Right kidney (tissue), 1 donor: ENCODE data around the gene IL1RN.

ENCODE experiments used
- DNase-seq: peaks from one replicate; pipeline ENCODE4 v3.0.0-alpha.2; 2016

The IL1RN gene

DNA sequence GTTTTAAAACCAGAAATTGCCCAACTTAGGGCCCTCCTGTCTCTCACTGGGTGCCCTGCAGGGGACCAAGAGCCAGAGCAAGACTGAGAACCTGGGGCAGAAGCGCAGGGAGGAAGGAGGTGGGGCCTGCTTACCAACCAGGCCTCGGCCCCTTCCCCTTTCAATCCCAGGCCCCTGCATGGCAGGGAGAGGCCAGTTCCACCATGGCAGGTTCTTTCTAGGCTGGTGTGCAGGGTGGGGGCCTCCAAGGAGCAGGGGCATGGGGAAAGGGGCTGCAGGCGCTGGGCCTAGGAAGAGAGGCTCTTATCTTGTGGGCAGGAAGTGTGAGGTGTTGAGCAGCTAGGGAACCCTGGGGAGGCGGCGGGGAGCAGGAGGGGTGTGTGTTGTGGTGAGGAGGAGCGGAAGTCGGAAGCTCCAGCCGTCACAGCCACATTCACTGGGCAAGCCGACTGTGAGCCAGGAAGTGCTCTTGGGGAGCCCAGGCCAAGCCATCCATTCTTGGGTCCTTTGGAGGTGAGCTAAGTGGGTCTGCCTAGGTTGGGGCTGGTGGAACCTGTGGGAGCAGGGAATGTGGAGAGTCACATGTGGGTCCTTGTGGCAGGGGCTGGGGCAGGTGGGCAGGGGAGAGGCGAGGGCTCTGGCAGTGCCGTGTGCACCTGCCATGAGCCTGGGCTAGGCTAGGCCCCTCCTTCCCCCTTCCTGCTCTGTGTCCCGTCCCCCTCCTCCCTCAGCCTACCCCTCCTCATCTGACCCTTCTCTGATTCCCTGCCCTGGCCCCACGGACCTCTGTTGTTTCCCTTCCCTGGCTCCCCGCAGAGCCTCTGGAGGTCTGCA lies 46.4 kb downstream of the IL1RN start, which contains the start of gene PSD4:
Gene PSD4 (plus strand): TSS at position 430 of the 834 bp plus-strand sequence. CDS start 8,486 bp downstream, outside the sequence.
- DNase-seq: no peak

DNA sequence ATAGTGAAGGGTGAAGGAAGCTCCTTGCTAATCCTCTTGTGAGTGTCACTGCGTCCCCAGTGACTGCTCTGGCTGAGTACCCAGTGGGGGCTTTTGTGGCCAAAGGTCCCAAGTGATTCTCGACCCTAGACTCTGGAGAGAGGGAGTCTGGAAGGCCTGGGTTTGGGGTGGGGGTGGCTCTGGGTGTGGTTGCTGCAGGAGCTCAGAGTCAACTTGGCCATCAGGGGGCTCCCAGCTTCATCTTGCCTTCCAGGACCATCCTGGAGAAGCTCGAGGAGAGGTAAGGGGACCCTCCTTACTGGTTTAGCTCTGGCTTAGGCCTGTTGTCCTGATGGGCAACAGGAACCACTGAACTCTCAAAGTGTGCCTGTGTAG lies 47.0 kb downstream of the IL1RN start:
- DNase-seq: no peak

DNA sequence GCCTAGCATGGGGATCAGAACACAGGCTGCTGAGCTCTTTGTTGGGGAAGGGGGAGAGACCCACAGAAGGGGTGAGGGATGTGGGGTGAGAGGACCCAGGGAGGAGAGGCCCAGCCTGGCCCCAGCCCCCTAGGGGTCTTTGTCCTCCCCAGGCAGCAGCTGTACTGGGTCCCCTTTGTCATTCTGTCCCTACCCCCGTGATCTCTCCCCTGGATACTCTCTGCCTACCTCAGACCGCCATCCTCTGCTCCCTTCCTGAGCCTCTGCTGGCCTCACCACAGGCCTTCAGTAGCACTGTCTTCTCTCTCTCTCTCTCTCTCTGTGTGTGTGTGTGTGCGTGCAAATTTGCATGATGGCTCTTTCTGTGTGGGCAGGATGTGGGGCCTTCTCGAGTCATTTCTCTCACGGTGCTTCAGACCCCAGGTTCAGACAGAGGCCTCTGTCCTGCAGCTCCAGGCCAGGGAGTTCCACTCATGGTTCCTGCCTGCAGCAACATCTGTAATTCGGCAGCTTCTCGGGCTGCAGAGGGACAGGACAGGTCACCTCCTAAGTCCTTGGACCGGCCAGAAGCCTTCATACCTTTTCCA lies 47.7 kb downstream of the IL1RN start:
- no peak for DNase-seq

DNA sequence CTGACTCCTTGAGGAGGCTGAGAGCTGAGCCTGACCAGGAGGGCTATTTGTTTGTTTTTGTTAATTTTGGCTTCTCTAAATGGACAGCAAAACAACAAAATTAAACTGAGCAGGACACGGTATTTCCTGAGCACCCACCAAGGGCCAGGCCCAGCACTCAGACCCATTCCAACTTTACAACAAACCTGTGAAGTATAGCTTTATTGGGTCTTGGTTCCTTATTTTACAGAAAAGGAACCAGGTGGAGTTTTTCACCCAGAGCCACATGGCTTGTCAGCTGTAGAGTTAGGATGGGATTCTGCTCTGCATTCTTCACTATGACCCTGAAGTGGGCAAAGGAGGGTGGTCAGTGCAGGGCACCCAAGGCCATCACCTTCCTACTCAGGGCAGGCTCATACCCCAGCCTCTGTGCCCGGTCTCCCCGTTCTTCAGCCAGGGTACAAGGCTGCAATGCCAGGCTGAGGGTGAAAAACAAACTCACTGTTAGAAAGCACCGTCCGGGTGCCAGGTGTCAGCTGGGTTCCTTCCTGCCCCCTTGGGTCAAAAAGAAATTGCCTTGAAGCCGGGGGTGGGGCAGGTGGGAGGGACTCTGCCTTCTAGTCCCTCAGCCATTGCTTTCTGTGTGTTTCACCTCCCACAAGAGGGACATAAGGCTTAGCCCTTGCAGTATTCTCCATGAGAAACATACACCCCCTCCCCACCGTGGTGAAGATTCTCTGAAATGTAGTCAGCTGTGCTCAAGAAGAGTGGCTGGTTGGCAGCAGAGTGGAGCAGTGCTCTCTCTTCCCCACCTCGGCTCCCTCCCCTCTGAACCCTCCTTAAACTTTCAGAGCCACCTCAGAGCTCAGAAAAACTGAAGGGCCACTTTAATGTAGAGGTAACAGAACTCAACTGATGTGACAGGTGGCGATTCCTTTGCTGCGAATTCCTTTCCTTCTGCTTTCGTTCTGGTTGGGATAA lies 48.6 kb downstream of the IL1RN start:
- no peak for DNase-seq

DNA sequence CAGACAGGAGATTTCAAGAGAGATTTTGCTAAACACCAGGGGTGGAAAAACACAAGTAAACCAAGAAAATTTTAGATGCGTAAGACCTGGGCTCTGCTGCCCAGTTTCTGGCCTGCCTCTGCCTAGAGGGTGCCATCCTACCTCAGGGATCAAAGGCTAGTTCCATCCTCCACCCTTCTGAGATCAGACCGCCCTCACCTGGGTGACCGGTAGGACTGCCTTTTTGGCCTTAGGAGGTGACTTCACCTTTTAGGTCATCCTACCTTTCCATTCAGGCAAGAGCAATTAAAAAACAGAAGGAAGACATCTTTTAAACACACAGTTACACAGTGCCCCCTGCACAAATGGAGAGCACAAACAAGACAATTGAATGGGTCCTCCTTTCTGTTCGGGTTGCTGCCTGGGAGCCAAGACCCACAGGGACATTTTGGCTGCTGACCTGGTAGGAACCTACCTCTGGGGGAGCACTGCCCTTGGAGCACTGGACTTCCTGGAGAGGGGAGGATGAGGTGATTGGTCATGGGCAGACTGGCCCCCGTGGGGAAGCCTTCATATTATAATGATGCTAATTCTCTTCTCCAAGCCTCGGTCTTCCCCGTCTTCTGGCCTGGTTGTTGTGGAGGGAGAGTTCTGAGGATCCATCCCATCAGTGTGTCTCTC lies 49.4 kb downstream of the IL1RN start:
- DNase-seq: no peak

DNA sequence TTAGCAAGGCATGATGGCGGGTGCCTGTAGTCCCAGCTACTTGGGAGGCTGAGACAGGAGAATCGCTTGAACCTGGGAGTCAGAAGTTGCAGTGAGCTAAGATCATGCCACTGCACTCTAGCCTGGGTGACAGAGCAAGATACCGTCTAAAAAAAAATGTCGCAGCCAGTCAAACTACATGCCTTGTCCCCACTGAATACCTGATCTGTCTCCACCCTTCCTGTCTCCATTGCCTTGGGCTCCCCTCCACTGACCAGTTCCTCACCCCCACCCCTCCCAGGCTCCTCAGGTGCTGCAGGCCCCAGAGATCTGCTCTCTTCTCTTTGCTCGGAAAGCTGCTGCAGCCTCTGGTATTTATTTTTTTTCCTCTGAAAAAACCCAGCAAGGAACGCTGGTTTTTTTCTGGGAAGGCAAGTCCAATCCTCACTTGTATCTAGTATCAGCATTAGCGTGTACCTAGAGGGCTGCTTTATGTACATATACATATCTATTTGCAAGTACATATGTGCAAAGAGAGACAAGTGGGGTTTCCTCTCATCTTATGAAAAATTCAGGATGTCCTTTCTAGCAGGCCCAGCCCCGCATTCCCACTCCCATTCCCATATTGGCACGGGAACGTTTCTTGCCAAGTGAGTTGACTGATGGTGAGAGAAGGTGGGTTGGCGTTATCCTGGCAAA lies 50.8 kb downstream of the IL1RN start:
- DNase-seq: no peak

DNA sequence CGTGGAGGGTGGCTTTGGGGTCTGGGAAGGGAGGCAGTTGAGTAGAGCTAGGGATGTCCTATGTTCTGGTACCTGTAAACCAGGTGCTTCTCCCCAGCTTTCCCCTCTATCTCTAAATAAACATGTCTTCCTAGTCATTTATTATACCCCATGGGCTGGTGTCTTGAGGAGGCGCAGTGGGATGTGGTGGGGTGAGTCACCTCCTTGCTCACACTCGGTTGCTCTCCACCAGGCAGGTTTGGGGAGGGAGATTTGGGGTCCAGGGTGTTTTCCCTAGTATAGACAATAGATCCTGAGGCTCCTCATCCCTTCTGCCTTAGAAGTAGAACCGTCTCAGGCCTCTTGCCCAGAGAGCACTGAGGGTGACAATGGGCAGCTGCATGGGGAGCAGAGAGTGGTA lies 51.5 kb downstream of the IL1RN start:
- no peak for DNase-seq

DNA sequence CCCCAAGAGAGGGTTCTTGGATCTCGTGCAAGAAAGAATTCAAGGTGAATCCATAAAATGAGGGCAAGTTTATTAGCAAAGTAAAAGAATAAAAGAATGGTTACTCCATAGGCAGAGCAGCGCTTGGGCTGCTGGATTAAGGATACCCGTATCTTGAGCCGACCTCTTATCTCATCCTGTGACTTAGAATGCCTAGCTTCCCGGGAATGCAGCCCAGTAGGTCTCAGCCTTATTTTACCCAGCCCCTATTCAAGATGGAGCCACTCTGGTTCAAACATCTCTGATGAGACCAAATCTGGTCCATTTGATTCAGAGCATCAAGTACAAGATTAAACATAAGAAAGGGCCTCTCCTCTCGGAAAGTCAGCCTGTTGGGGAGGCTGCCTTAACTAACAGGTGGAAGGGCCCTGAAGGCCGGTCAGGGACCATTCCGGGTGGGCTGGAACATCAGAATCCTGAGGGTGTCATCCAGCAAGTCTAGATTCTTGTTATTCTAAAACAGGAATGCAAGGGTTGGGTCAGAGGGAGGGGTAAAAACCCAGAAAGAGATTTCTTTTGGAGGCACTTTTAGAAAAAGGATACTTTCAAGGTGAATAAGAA lies 52.1 kb downstream of the IL1RN start:
- no peak for DNase-seq

DNA sequence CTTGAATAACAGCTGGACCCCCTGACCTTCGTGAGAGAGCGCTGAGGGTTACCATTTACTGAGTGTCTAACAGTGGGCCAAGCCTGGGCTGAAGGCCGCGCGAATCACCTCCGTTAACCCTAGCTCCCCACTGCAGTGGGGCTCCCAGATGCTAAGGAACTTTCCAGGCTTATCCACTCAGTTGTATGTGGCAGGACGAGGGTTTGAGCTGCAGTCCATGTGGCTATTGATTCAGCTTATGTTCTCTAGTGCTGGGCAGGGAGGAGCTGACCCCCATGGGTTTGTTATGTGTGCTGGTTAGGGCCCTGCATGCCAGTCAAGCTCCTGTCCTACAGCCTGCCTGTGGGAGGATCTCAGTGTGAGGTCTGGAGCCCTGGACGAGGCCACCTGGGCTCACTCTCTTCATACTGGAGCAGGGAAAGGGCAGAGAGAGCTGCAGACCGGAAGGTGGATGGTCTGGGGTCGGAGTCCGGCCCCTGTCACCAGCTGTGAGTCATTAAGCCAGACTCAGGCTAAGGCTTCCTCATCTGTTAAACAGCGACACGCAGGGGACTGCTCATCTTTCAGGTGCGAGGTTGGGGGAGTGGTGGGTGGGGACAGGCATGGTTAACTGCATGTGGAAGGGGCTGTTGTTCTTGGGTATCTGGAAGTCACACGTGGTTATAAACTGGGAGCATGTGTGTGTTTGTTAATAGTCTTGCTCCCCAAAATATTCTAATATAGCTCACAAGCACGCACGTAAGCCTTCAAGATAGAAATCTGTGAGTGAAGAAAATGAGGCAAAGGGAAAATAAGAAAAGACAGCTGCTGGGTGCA lies 52.9 kb downstream of the IL1RN start:
- DNase-seq: no peak

DNA sequence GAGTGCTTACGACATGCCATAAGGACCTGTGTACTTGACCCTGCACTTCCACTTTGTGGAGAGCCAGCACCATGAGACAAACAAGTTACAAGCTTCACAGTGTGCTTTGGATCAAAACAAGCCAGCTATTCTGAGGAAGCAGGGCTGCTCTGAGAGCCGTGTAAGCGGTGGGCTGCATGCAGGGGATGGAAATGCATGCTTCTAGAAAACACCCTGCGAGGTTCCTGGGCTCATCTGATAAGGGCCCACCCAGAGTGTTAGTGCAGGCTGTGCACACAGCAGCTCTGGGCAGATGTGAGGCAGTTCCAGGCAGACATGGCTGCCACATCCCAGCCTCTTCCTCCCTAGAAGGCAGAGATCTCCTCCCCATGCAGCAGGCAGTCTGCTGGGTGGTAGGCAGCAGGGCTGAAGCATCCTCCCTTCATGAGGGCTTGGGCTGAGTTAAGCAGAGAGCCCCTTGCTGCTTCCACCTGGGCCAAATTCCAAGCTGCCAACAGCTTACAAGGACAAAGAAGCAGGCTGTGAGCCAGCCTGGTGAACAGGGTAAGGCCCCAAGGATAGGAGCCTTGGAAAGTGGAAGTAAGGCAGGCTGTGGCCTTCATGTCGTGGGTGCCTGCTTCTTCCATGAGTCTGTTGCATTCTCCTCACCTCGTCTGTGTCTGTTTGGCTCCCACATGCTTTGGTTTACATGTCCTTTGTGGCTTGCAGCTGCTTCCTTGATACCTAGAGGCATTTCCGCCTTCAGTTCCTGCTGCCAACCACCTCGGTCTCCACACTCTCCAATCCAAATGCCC lies 54.1 kb downstream of the IL1RN start:
- DNase-seq: no peak

DNA sequence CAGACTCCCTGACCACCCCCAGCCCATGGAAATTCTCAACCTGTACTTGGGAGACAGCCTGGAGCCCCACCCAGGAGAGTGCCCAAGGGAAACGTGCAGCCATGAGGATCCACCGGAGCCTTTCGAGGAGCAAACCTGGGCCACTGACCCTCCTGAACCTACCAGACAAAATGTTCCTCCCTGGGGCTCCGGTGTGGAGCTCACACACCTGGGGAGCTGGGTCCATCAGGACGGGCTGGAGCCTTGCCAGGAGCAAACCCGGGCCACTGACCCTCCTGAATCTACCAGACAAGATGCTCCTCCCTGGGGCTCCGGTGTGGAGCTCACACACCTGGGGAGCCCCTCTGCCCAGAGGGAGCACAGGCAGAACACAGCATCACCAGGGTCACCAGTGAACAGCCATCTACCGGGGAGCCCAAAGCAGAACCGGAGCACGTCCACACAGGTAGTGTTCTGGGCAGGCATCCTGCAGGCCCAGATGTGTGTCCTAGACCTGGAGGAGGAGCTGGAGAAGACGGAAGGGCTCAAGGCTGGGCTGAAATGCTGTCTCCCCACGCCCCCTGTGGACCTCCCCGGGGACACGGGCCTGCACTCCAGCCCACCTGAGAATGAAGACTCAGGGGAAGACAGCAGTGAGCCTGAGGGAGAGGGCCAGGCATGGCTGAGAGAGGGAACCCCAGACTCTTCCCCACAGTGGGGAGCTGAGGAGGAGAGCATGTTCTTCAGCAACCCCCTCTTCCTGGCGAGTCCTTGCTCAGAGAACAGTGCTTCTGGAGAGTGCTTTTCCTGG lies 55.3 kb downstream of the IL1RN start:
- DNase-seq: no peak

DNA sequence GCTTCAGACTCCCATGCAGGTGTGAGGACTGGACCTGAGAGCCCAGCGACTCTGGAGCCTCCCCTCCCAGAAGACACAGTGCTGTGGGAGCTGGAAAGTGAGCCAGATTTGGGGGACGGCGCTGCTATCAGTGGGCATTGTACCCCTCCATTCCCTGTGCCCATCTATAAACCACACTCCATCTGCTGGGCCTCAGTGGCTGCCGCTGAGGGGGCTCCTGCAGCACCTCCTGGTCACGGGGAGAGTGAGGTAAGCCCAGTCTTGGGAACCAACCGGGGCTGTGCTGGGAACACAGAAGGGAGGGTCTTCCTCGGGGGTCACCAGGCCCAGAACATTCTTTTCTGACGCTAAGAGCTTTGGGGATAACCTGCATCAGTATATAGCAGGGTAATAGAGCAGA lies 55.9 kb downstream of the IL1RN start:
- no peak for DNase-seq
